Uterus (tissue), 2 donors: ENCODE results near the gene ATCAY.

Experiments
- POLR2A ChIP-seq, 2 donors: fragments of 450-650 bp; IDR thresholded peaks; one replicate each; pipeline ENCODE4 v1.6.1; 2016; ENCODE audit warnings: antibody characterized with exemption in 2 of 2, mild to moderate bottlenecking in 1 of 2, moderate library complexity in 1 of 2
- TF ChIP-seq, protein P1 (sequence below), 4 experiments: fragments of 200-600 bp in 2 of 4; fragments of 450-650 bp in 2 of 4; sonication (generic) in 2 of 4; IDR thresholded peaks; one replicate each; pipeline ENCODE4 v1.5.1; 2016 to 2019; ENCODE audit warnings: antibody characterized with exemption in 4 of 4, mild to moderate bottlenecking in 2 of 4, moderate library complexity in 1 of 4

DNA sequence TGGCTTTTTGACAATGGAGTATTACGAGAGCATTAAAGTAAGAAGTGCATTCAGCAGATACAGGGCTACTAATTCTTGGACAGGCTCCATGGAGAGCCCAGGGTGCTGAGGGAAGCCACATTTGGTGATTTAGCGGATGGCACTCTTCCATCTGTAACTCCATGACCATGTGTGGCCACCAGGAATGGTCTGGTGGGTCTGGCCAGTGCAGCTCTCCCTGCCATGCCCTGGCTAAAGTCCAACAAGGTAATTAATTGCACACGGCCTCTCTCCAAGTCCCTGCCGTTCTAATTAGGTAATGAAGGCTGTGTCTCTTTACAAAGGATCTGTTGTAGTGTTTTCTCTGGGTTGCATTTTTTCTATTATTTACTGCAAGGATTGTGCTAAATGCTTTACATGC lies 7.3 kb upstream of the ATCAY start:
- TF ChIP-seq, protein P1, sequence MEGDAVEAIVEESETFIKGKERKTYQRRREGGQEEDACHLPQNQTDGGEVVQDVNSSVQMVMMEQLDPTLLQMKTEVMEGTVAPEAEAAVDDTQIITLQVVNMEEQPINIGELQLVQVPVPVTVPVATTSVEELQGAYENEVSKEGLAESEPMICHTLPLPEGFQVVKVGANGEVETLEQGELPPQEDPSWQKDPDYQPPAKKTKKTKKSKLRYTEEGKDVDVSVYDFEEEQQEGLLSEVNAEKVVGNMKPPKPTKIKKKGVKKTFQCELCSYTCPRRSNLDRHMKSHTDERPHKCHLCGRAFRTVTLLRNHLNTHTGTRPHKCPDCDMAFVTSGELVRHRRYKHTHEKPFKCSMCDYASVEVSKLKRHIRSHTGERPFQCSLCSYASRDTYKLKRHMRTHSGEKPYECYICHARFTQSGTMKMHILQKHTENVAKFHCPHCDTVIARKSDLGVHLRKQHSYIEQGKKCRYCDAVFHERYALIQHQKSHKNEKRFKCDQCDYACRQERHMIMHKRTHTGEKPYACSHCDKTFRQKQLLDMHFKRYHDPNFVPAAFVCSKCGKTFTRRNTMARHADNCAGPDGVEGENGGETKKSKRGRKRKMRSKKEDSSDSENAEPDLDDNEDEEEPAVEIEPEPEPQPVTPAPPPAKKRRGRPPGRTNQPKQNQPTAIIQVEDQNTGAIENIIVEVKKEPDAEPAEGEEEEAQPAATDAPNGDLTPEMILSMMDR (IDR thresholded peaks at IDR 0.05): no peak
- TF ChIP-seq POLR2A (IDR thresholded peaks at IDR 0.05): no peak
